ENCODE results near the gene TNKS1BP1.
"Not testable (repeated sequence)": the region's sequence is repeated elsewhere in the genome, so short reads cannot be mapped to it uniquely, and the experiment has no call there.

The TNKS1BP1 gene

GRCh38 chr11:57354699-57355098, 29.9 kb upstream of the TNKS1BP1 start:
- DNase-seq = peak; percentile 62

- peak; percentile 58 for DNase-seq
Observed at GRCh38 chr11:57353852-57354251, 29.1 kb upstream of the TNKS1BP1 start.

- DNase-seq = no peak
Observed at GRCh38 chr11:57353446-57353845, 28.7 kb upstream of the TNKS1BP1 start.

- no peak for DNase-seq
Observed at GRCh38 chr11:57353036-57353435, 28.3 kb upstream of the TNKS1BP1 start.

GRCh38 chr11:57349491-57350274, 24.9 kb upstream of the TNKS1BP1 start:
- DNase-seq = peak; percentile 48

- DNase-seq = no peak
Observed at GRCh38 chr11:57348636-57349313, 24.0 kb upstream of the TNKS1BP1 start.

- no peak for DNase-seq
Observed at GRCh38 chr11:57348052-57348451, 23.3 kb upstream of the TNKS1BP1 start.

GRCh38 chr11:57347336-57347735, 22.6 kb upstream of the TNKS1BP1 start:
- DNase-seq = no peak

GRCh38 chr11:57345555-57346211, 20.9 kb upstream of the TNKS1BP1 start:
- DNase-seq = peak; percentile 69

- DNase-seq = no peak
Observed at GRCh38 chr11:57344826-57345225, 20.1 kb upstream of the TNKS1BP1 start.

- no peak for DNase-seq
Observed at GRCh38 chr11:57343825-57344224, 19.1 kb upstream of the TNKS1BP1 start.

GRCh38 chr11:57342702-57343101, 17.9 kb upstream of the TNKS1BP1 start:
- no peak for DNase-seq

- DNase-seq = no peak
Observed at GRCh38 chr11:57341250-57341808, 16.6 kb upstream of the TNKS1BP1 start.

- DNase-seq = no peak
Observed at GRCh38 chr11:57340039-57340615, 15.4 kb upstream of the TNKS1BP1 start.

- no peak for DNase-seq
Observed at GRCh38 chr11:57339328-57339727, 14.6 kb upstream of the TNKS1BP1 start.

- no peak for DNase-seq
Observed at GRCh38 chr11:57338142-57338541, 13.4 kb upstream of the TNKS1BP1 start, which contains the start of gene P2RX3. P2RX3 (plus strand) TSS chr11:57338352; CDS start chr11:57338551, 199 bp downstream.

- DNase-seq = not testable (repeated sequence)
Observed at GRCh38 chr11:57336856-57337255, 12.1 kb upstream of the TNKS1BP1 start.

GRCh38 chr11:57336111-57336666, 11.4 kb upstream of the TNKS1BP1 start:
- DNase-seq = no peak

- peak; percentile 88 for DNase-seq
Observed at GRCh38 chr11:57335343-57336110, 10.8 kb upstream of the TNKS1BP1 start, which contains the start of gene SSRP1. SSRP1 (minus strand) TSS chr11:57335892; CDS start chr11:57335121, 771 bp downstream.

- DNase-seq = no peak
Observed at GRCh38 chr11:57335023-57335342, 10.2 kb upstream of the TNKS1BP1 start.

- no peak for DNase-seq
Observed at GRCh38 chr11:57332694-57333440, 8.1 kb upstream of the TNKS1BP1 start.
